GM20431 (cell line): ENCODE data around the gene TGM3.
"Not testable (repeated sequence)": the region's sequence is repeated elsewhere in the genome, so short reads cannot be mapped to it uniquely, and the experiment has no call there.

Experiments used
- in situ Hi-C: fragments of 300-500 bp; cut with MseI, MboI; formaldehyde crosslinking; loops from one replicate; pipeline ENCODE4 v1.15.0; 2020; ENCODE audit warnings: low sequenced_read_pairs; ENCODE audit not compliant: unreplicated experiment

Gene TGM3

GRCh38 chr20:2295886-2296515 lies at the start of gene TGM3:
Gene TGM3, plus strand, starts transcription at chr20:2296001. Its CDS starts 63 bp downstream, at chr20:2296064.
- in situ Hi-C loops, result no loop called here

GRCh38 chr20:2246069-2246491 lies 49.7 kb upstream of the TGM3 start:
- in situ Hi-C loops, result no loop called here

- in situ Hi-C loops, result no loop called here
Measured at GRCh38 chr20:2248837-2249236, 47.0 kb upstream of the TGM3 start.

- in situ Hi-C loops, result no loop called here
Measured at GRCh38 chr20:2249935-2250334, 45.9 kb upstream of the TGM3 start.

- in situ Hi-C loops, result no loop called here
Measured at GRCh38 chr20:2252419-2252997, 43.3 kb upstream of the TGM3 start.

- in situ Hi-C loops, result no loop called here
Measured at GRCh38 chr20:2253256-2253655, 42.5 kb upstream of the TGM3 start.

GRCh38 chr20:2254333-2254732 lies 41.5 kb upstream of the TGM3 start:
- in situ Hi-C loops, result no loop called here

GRCh38 chr20:2255926-2256531 lies 39.8 kb upstream of the TGM3 start:
- in situ Hi-C loops, result no loop called here

- in situ Hi-C loops, result no loop called here
Measured at GRCh38 chr20:2259731-2260130, 36.1 kb upstream of the TGM3 start.

- in situ Hi-C loops, result no loop called here
Measured at GRCh38 chr20:2260250-2260649, 35.6 kb upstream of the TGM3 start.

GRCh38 chr20:2261046-2261485 lies 34.7 kb upstream of the TGM3 start:
- in situ Hi-C loops, result no loop called here

- in situ Hi-C loops, result no loop called here
Measured at GRCh38 chr20:2261629-2262028, 34.2 kb upstream of the TGM3 start.

- in situ Hi-C loops, result no loop called here
Measured at GRCh38 chr20:2264118-2264517, 31.7 kb upstream of the TGM3 start.

GRCh38 chr20:2264621-2265374 lies 31.0 kb upstream of the TGM3 start:
- in situ Hi-C loops, result not testable (repeated sequence)

- in situ Hi-C loops, result no loop called here
Measured at GRCh38 chr20:2273634-2274302, 22.0 kb upstream of the TGM3 start.

GRCh38 chr20:2276015-2276414 lies 19.8 kb upstream of the TGM3 start:
- in situ Hi-C loops, result no loop called here

GRCh38 chr20:2279253-2279779 lies 16.5 kb upstream of the TGM3 start:
- in situ Hi-C loops, result no loop called here

GRCh38 chr20:2280082-2280481 lies 15.7 kb upstream of the TGM3 start:
- in situ Hi-C loops, result no loop called here

GRCh38 chr20:2281563-2281962 lies 14.2 kb upstream of the TGM3 start:
- in situ Hi-C loops, result no loop called here

- in situ Hi-C loops, result no loop called here
Measured at GRCh38 chr20:2282181-2282580, 13.6 kb upstream of the TGM3 start.
